DMS79 (cell line): ENCODE results near the gene FAM200C.

ENCODE experiments used
- DNase-seq: peaks from one replicate; lab custom pipeline; 2025; lab: John Stamatoyannopoulos, UW

FAM200C gene

DNA sequence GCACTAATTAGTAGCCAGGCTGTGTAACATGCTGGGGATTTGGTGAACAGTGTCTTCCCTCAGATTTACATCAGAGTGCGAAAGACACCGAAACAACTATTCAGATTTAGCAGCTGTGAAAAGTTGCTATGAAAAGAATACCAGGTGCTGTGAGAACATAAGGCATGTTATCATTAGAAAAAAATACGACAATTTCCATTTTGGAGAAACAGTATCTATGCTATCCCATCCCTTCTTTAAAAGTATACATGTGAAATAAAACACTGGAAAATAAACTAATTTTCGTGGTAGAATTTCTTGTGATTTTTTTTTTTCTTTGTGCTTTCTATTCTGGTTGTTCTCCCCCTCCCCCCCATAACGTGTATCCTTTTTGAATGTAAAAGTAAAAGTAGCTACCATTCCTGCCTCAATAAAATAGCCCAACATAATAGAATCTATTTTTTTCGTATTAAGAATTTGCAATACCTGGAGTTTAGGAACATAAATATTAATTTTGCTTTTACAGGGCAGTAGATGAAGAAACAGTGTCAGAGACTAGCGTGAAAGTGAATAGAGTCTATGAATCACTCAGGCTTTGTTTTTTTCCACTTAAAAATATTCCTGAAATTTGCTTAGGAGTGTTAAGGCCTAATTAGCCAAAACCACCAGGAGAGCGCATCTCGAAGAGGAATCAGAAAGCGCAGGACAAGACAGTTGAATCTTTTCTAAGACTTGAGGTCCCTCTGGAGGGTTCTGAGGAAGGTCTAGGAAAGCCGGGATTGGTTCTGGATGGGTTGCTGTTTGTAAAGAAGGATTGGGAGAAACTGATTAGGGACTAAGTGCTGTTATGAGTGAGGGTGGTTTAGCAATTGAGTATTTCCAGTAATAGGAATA lies 19.8 kb upstream of the FAM200C start:
- DNase-seq = no peak

DNA sequence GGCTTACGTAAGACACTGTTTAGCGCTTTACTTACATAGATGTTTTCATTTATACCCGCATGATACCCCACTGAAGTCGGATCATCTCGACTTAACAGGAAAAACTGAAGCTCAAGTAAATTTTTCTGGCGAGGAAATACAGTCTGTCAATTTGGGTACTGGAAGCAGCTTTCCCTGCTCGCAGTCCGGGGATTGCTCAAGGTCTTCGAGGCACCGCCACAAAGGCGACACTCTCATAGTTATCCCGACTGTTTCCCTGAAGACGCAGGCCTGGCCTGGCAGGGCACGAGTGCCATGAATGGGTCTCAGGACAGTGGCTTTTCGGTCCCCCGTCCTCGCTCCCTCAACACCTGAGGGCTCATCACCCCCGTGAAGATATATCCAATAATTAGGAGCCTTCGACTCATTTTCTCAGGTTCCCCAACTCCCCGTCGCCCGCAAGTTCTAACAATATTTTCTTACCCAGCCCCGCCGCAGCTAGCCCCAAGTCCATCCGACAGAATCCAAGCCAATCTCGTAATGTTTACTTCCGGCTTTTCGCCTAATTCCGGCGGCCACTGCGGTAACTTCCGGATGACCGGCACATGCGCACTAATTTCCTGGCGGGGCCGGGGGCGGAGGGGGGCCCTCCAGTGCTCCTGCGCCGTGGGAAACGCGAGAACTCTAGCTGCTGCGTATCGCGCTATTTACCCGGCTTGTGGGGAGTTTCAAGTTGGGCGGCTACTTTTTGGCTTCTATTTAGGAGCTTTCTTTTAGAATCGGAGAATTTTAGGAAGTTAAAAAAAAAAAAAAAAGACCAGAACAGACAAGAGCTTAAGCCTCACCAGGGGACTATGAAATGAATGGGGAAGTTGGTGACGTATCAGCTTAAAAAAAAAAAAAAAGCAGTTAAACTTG lies 19.0 kb upstream of the FAM200C start, which contains the start of gene SLU7:
Gene SLU7, minus strand, starts transcription at position 521 of the 897 bp plus-strand sequence. CDS start 3,787 bp downstream, outside the sequence.
- peak; percentile 62 for DNase-seq

DNA sequence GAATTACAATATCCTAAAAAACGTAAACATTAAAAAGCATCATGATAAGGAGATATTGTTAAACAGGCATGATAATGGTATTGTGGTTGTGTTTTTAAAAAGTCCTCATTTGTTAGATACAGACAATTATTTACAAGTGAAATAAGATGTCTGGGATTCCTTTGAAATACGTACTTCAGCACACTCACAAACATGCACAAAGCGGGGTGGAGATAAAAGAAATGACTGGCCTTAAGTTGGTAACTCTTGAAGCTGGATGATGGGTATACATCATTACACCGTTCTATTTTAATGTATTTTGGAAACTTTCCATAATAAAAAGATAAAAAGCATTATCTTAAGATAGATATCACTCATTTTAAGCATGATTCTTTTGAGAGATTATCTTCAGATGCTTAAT lies 1.0 kb downstream of the FAM200C start:
- no peak for DNase-seq

DNA sequence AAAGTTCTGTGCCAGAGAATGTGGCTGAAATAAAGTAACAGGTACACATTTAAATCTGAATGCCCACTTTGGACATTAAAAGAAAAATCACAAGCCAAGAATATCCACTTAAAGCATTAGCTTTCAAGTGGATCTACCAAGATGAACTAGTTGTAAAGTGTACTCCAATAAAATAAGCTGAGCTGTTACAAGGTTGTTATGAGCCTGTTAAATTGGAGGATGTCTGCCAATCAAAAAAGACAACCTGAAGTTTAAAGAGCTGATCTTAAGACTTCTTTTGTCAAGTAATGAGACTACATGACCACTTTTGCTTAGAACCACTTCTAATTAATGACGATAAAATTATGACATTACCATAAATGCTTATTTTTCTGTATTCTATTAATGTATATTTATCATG lies 2.4 kb downstream of the FAM200C start:
- no peak for DNase-seq

DNA sequence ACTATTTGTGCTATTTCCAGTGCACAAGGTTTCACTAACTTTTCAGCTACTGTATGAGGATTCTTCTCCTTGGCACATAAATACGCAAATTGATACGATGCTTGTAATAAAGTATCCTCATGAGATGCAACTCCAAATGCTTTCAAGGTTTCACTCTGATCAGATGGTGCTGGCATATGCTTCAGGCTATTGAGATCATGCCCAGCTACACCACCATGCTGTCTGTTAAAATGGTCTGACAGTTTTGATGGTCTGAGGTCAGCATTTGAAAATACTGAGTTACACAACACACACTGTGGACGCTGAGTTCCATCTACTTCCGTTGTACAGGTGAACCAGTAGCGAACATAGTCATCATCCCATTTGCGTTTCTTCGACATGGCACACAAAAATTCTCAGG lies 4.7 kb downstream of the FAM200C start:
- no peak for DNase-seq

DNA sequence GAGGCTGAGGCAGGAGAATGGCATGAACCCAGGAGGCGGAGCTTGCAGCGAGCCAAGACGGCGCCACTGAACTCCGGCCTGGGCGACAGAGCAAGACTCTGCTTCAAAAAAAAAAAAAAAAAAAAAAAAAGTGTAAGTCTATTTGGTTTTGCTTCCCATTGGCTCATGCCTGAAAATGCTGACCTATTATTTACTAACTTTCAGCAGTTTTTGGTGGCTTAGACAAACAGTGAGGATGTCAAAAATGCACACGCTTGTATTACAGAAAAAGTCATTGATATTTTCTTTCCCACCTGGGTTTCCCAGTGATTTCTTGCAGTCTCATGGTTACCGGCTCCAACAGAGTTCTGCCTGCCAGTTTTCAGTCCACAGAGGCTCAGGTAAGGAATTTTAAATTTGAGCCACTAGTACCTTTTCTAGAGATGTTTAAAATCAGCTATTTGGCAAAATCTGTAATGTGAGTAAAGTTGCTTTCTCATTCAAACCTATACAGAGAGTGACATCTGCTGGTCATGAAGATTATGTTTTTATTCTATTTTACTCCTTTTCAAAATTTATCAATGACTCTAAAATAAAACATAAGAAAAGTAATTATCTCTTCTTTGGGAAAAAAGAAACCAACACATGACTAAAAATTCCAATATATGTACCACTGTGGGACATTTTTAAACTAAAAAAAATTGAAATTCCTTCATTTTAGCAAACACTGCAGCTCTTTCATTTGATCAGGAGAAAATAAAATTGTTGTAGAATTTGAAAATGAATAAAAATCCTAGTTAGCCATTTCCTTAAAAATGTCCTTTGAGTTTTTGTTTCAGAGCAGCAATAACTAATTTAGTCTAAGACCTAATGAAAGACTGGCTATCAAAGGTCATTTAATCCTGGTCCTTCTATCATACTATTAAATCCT lies 8.8 kb downstream of the FAM200C start:
- DNase-seq = no peak

DNA sequence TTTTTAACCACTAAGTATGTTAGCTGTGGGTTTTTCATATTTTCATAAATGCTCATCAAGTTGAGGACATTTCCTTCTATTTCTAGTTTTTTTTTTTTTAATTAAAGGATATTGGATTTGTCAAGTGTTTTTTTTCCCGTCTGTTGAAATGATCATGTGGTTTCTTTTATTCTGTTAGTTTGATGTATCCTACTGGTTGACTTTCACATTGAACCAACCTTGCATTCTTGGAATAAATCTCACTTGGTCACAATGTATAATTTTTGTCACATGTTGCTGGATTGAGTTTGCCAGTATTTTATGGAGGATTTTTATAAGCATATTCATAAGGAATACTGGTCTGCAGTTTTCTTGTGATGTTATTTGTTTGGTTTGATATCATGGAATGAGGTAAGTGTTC lies 12.4 kb downstream of the FAM200C start:
- DNase-seq = no peak

DNA sequence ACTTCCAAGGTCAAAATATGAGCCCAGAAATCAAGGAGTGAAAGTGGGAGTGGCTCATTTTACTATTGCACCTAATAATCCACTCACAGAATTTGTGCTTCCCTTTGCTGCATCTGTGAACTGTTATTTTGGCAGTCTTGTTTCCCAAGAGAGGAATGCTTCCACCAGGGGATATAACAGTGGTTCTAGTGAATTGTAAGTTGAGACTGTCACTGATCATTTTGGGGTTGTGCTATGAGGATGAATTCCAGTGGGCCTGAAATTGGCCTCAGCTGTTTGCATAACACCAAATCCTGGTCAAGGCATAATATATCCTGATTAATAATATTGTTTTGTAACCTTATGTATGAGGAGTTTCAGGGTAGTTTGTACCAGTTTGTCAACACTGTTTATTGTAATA lies 14.4 kb downstream of the FAM200C start:
- DNase-seq = no peak

DNA sequence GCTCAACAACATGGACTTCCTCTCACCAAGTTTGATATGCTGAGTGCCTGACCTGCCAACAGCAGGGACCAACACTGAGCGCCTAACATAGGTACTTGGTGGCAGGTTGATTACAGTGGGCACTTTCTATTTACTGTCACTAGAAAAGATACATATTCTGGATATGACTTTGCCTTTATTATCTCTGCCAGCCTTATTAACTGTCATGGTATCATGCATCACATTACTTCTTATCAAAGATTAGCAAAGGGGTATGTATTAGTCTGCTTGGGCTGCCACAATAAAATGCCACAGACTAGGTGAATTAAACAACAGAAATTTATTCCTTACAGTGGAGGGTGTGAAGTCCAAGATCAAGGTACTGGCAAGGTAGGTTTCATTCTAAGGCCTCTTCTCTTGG lies 15.2 kb downstream of the FAM200C start:
- DNase-seq = no peak

DNA sequence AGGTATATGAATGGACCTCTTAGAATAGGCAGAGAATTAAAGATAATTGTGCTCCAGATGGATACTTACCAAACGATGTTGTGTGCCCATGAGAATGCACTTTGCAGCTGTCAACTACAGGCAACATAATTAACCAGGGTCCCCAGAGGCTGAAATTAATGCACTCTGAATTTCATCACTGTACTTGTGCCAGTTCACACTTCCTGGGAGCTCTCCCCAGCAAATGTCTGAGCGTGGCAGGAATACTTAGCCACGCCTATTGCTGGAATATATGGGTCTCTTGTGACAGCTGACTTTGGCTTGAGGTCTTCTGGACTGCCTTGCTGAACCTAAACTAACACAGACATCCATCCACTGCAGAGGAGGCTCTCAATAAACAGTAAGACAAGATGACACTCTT lies 17.5 kb downstream of the FAM200C start:
- DNase-seq = no peak

DNA sequence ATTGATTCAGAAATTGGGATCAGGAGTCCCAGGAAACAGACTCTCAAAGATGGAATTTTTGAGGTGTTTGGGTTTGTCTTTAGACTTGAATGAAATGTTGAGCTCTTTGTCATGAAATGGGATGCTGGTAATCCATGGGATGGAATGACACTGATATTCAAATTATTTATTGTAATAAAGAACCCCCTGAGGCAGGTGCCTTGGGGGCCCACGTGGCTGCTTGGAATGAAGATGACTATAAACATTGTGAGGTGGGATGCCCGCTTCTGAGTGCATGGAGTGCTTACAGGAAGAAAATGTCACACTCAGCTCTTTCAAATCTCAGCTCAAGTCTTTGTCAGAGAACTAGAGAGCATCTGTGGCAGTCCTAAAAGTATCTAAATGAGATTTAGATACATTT lies 19.8 kb downstream of the FAM200C start:
- no peak for DNase-seq

DNA sequence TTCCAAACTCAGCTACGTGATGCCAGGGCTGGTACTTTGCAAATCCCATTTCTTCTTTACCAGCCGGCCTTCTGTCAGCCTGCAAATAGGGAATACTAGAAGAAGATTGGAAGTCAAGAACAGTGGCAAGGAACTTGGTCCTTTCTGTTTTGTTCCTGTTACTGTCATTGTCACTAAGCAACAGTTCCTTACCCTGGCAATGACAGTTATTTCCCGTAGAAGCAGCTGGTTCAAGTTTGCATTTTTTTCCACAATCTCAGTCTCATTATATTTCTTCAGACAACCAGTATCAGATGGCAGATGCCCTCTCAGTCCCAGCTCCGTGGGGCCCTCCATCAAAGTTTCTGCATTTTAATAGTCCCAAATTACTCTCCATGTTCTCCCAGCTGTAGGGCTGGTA lies 20.3 kb downstream of the FAM200C start:
- DNase-seq = no peak

DNA sequence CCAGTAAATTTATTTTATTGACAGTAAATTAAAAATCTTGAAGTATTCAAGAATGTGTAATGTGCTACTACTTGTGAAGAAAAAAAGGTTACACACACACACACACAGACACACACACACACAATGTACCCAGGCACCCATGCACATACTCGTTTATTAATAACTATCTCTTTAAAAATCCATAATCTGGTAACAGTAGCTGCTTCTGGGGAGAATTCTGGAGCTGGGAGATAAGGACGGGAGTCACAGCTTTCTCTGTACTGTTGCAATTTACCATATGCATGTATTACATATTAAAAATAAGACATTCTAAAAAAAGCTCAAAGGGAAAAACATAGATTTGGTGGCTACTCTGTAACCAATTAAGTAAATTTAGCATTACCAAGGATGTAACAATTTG lies 21.5 kb downstream of the FAM200C start:
- no peak for DNase-seq

DNA sequence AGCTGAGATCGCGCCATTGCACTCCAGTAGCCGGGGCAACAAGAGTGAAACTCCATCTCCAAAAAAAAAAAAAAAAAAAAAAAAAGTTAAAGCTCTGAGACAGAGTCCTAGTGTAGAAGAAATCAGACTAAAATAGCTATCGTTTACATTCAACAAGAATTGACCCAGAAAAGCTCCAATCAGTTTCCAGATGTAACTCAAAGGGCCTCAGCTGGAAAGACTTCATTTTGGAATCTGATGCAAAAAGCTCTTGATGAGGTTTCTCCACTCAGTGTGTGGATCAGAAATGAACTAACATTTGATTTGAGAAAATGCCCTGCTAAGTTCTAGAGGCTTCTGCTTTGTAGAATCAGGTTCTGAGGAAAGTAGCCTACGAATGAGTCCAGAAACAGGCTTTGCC lies 22.2 kb downstream of the FAM200C start:
- no peak for DNase-seq

DNA sequence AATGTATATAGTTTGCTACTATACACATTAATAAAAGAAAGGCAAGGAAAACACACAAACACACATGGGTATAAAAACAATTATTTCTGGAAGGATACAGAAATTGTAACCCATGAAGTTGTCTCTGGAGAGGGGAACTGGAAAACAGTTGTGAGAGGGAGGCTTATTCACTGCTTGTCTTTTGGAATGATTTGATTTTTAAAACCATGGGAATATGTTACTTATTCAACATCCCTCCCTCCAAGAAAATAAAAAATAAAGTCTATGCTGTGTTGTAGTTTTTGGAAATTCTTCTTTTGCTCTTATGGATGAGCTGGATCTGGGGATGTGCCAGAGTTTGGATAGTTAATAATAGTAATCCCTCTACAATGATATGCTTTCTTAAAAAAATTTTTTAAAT lies 23.4 kb downstream of the FAM200C start:
- DNase-seq = no peak

DNA sequence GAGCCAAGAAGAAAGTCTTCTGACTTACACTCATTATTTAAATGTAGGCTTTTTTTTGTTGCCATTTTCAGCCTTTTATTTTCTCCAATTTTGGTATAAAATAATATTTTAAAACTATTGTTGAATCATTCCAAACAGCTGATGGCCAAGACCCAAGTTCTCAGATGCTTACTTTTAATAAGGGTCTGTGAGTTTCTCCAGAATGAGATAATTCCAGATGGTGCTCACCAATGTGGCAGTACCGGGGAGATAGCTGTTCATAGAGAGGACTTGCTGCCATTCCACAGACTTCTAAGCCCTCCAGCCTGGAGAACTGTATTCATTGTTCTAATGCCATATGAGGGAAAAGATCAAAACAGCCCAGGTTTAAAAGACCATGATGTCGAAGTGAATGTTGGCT lies 24.2 kb downstream of the FAM200C start:
- DNase-seq = no peak

DNA sequence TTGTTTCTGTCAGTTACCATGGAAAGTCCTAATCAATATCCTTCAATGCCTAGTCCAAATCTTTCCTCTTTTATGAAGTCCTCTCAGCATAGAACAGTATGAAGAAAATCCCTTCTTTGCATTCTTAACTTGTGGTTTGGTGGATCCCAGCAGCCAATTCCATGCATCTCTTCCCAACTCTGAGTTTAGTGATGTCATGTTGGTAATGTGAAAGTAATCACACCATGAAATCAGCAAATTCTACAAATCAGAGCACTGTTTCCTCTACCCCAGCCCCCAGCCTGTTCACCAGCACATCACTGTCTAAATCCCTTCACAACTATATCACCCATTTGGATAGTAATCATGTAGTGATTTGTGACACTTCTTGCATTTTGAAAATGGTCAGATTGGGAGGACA lies 24.7 kb downstream of the FAM200C start:
- DNase-seq = no peak

DNA sequence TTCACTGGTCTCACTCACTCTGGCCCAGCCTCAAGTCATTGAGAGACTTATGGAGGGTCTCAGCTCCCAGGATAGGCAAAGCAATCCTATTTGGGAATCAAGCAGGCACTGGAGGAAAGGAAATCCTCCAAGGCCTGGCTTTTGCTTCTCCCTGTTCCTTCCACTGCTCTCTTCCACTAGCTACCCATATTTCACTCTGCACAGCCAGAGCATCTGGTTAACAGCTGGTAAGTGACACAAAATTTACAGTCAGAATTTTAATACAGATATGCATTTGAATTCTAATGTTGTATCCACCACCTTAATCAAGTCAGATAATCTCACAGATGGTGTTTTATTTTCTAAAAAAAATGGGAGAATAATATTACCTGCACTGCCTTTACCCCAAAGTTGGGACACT lies 28.6 kb downstream of the FAM200C start:
- no peak for DNase-seq

DNA sequence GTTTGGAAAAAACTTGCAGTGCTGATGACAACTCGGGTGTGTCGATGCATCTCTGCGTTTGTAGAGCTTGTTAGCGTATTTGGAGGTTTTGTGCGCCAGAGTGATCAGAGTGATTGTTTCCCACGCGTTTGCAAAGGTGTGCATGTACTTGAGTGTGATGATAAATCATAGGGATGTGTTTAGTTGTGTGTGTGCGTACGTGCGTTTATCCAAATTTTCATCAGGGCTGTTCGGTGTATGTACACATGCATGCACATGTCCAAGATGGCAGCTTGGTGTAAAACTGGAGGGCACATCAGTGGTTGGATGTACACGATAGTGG lies 29.2 kb downstream of the FAM200C start:
- DNase-seq = no peak

DNA sequence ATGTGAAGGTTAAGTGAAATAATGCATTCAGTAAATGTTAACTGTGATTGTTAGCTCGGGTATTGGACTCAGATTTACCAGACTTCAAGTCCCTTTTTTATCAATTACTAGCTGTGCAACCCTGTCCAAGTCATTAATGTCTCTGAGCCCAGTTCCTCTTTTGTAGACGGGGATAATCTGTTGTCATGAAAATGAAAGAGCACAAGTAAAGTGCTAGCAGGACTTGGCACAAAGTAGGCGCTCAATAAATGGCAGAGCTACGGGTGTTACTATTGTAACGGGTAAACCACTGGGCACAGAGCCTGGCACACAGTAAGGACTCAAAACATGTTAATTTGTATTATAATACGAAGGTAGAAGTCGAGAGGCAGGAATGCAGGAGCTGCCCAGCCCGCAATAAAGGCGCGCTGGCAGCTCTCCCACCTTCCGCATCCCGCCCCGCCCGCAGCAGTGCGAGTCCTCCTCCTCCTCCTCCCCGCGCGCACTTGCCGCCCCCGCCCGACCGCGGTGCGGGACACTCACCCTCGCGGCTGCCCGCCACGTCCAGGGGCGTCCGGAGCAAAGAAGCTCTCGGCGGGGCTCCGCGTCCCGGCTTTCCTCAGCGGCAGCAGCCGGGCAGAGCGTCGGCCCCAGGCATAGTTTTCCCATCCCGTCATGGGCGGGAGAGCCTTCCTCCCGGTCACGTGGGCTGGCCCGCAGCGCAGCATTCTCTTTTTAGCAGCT lies 29.7 kb downstream of the FAM200C start, which contains the start of gene C1QTNF2:
Gene C1QTNF2, minus strand, starts transcription at position 637 of the 723 bp plus-strand sequence. CDS start 15,615 bp downstream, outside the sequence.
- no peak for DNase-seq

DNA sequence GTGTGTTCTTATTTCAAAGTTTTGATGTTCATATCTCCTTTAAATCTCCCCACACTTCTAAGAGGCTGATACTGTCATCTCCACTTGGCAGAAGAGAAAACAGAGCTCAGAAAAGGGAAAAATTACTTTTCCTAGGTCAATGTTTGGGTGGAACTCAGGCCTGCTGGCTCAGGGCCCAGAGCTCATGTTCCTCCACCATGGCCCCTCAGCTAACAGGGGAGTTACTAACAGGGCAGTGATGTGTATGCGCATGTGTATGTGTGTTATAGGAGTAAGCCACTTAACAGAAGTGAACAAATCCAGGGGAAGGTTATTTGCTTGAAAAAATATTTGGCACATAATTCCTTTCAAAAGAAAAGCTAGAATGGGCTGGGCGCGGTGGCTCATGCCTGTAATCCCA lies 32.0 kb downstream of the FAM200C start:
- DNase-seq = no peak
